Measurements from ENCODE around the gene DFFB.
"Not testable (repeated sequence)": the region's sequence is repeated elsewhere in the genome, so short reads cannot be mapped to it uniquely, and the experiment has no call there.

Gene DFFB

GRCh38 chr1:3856923-3857790, at the start of gene DFFB, which contains the start of gene CEP104:
Gene DFFB (plus strand): TSS chr1:3857476. CDS start chr1:3857604, 128 bp downstream.
Gene CEP104 (minus strand): TSS chr1:3857211. CDS start chr1:3852407, 4,804 bp downstream.
- H3K4me3 ChIP-seq (ENCODE audit: low read depth, low read length): peak within 1 kb of the TSS; percentile 91

- no peak overlapping the region for H3K4me3 ChIP-seq (ENCODE audit: low read depth, low read length)
Observed at GRCh38 chr1:3807769-3808168, 49.5 kb upstream of the DFFB start.

- no peak overlapping the region for H3K4me3 ChIP-seq (ENCODE audit: low read depth, low read length)
Observed at GRCh38 chr1:3809680-3810079, 47.6 kb upstream of the DFFB start.

GRCh38 chr1:3810149-3810761, 47.0 kb upstream of the DFFB start:
- H3K4me3 ChIP-seq (ENCODE audit: low read depth, low read length): not testable (repeated sequence)

GRCh38 chr1:3811595-3811911, 45.7 kb upstream of the DFFB start:
- no peak overlapping the region for H3K4me3 ChIP-seq (ENCODE audit: low read depth, low read length)

GRCh38 chr1:3814065-3814464, 43.2 kb upstream of the DFFB start:
- H3K4me3 ChIP-seq (ENCODE audit: low read depth, low read length): no peak overlapping the region

GRCh38 chr1:3814771-3815561, 42.3 kb upstream of the DFFB start:
- H3K4me3 ChIP-seq (ENCODE audit: low read depth, low read length): no peak overlapping the region

GRCh38 chr1:3816331-3817137, 40.7 kb upstream of the DFFB start:
- H3K4me3 ChIP-seq (ENCODE audit: low read depth, low read length): no peak overlapping the region

GRCh38 chr1:3817138-3817740, 40.0 kb upstream of the DFFB start:
- H3K4me3 ChIP-seq (ENCODE audit: low read depth, low read length): no peak overlapping the region

GRCh38 chr1:3817821-3818597, 39.3 kb upstream of the DFFB start:
- H3K4me3 ChIP-seq (ENCODE audit: low read depth, low read length): no peak overlapping the region

GRCh38 chr1:3819771-3820200, 37.5 kb upstream of the DFFB start:
- no peak overlapping the region for H3K4me3 ChIP-seq (ENCODE audit: low read depth, low read length)

GRCh38 chr1:3820316-3820715, 37.0 kb upstream of the DFFB start:
- H3K4me3 ChIP-seq (ENCODE audit: low read depth, low read length): no peak overlapping the region

- no peak overlapping the region for H3K4me3 ChIP-seq (ENCODE audit: low read depth, low read length)
Observed at GRCh38 chr1:3821004-3821403, 36.3 kb upstream of the DFFB start.

- no peak overlapping the region for H3K4me3 ChIP-seq (ENCODE audit: low read depth, low read length)
Observed at GRCh38 chr1:3821447-3821846, 35.8 kb upstream of the DFFB start.

GRCh38 chr1:3821908-3822307, 35.4 kb upstream of the DFFB start:
- H3K4me3 ChIP-seq (ENCODE audit: low read depth, low read length): no peak overlapping the region

- no peak overlapping the region for H3K4me3 ChIP-seq (ENCODE audit: low read depth, low read length)
Observed at GRCh38 chr1:3822421-3822820, 34.9 kb upstream of the DFFB start.

GRCh38 chr1:3824650-3825049, 32.6 kb upstream of the DFFB start:
- no peak overlapping the region for H3K4me3 ChIP-seq (ENCODE audit: low read depth, low read length)

- no peak overlapping the region for H3K4me3 ChIP-seq (ENCODE audit: low read depth, low read length)
Observed at GRCh38 chr1:3825356-3825755, 31.9 kb upstream of the DFFB start.

GRCh38 chr1:3827813-3828307, 29.4 kb upstream of the DFFB start:
- H3K4me3 ChIP-seq (ENCODE audit: low read depth, low read length): no peak overlapping the region

Measured in iPS-11a (cell line).